Measurements from ENCODE around the gene LMTK2. TPM values are rescaled to one million over a fixed set of nuclear protein-coding genes. Genes with fewer than 3 reads are reported as not detected.

Gene LMTK2
- total RNA-seq: 10 to 100 TPM; 15.4 to 26.8 (median 23.4) TPM
- total RNA-seq (2013): 13.9 TPM
- 50.6 to 90.1 (median 67.6) reads per million in 29 experiments for total RNA-seq

DNA sequence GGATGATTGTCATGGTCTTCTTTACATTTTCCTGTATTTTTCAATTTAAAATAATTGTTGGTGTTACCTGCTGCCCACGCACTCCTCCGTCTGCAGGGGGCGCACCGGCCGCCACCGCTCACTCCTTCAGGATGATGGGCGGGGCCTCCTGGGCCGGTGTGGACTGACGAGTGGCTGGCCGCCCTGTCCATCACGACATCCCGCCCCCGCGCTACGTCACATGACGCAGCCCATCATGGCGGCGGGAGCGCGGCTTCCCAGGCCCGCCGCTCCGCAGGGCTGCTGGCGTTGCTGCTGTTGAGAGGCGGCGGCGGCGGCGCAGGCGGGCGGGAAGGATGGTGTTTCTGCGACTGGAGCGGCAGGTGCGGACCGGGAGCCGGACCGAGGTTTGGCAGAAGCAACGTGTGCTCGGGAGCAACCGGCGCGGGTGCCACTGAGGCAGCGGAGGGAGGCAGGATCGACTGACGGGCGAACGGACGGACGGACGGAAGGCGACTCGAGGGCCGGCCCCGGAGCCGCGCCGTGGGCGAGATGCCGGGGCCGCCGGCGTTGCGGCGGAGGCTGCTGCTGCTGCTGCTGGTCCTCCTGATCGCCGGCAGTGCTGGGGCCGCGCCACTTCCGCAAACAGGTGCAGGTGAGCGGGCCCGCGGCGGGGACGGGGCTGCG, at the start of gene LMTK2:
TSS of gene LMTK2 (plus strand) at position 216 of the 666 bp plus-strand sequence. CDS start at position 532, 316 bp downstream.
- Histone ChIP-seq H3K36me3 (ENCODE audit: control insufficient read depth in 2 of 2, extremely low read depth in 1 of 2, insufficient read depth in 1 of 2, low read length in 1 of 2) (no peaks in the 10 kb centered on the region), H3K4me3 (ENCODE audit: control insufficient read depth in 1 of 2, extremely low read depth in 1 of 2, low read length in 1 of 2) (peak within 1 kb of the TSS; percentile 75 to 77), H3K27me3 (replicated peaks in 1 of 2; ENCODE audit: control insufficient read depth in 2 of 2, extremely low read depth in 1 of 2, insufficient read depth in 2 of 2, low read length in 1 of 2) (peaks cover 0 to 15% of the 10 kb centered on the region in 2 experiments), H3K9me3 (no peaks in the 10 kb centered on the region), H3K4me1 (ENCODE audit: control insufficient read depth in 1 of 2, extremely low read depth in 1 of 2, insufficient read depth in 2 of 2, low read length in 2 of 2) (peaks cover 10 to 18% of the 10 kb centered on the region in 2 experiments), H3K27ac (ENCODE audit: low read length) (peak within 1 kb of the TSS; percentile 55)
- ATAC-seq (replicated peaks in 1 of 4) (peak; percentile 99 to 100 (median 100)), DNase-seq (peak; percentile 81 to 99 (median 94))
- H3K36me3 Mint-ChIP-seq: peaks cover 8% of the 10 kb centered on the region
- H3K27me3 Mint-ChIP-seq: peaks cover 4 to 17% of the 10 kb centered on the region in 2 donors
- ChIA-PET CTCF (interaction anchor here (0.7 to 2.5 kb wide), 13 partner anchors 14 to 1002 kb away, joined by 3 to 29 read pairs (median 4); no protein-coding TSS in a partner anchor), POLR2A (interaction anchor here (0.5 to 1.2 kb wide), 4 partner anchors 11 to 13 kb away, joined by 4 to 8 read pairs (median 4); no protein-coding TSS in a partner anchor)
- H3K4me3 Mint-ChIP-seq: peak within 1 kb of the TSS; percentile 94 to 97 (median 95)
- peak within 1 kb of the TSS; percentile 79 to 92 for H3K27ac Mint-ChIP-seq
- H3K4me1 Mint-ChIP-seq: peaks cover 48 to 51% (median 50%) of the 10 kb centered on the region in 3 donors
- under 1% methylated on average over 75 of the region's 75 CpGs for WGBS (ENCODE audit: insufficient coverage)
- peaks cover 3 to 7% (median 3%) of the 10 kb centered on the region in 3 donors for H3K9me3 Mint-ChIP-seq

DNA sequence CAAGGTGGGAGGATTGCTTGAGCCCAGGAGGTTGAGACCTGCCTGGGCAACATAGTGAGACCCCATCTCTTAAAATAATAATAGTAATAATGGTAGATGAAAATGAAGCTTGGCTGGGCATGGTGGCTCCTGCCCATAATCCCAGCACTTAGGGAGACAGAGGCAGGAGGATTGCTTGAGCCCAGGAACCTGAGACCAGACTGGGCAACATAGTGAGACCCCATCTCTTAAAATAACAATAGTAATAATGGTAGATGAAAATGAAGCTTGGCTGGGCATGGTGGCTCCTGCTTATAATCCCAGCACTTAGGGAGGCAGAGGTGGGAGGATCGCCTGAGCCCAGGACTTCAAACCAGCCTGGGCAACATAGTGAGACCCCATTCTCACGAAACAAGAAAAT, 49.5 kb upstream of the LMTK2 start:
- H3K4me3 ChIP-seq (ENCODE audit: control insufficient read depth in 1 of 2, extremely low read depth in 1 of 2, low read length in 1 of 2): no peak overlapping the region
- no peak overlapping the region for H3K4me3 Mint-ChIP-seq
- H3K27ac ChIP-seq (ENCODE audit: low read length): no peak overlapping the region
- H3K4me1 ChIP-seq (ENCODE audit: control insufficient read depth in 1 of 2, extremely low read depth in 1 of 2, insufficient read depth in 2 of 2, low read length in 2 of 2): no peaks in the 10 kb centered on the region
- peaks cover 9 to 24% of the 10 kb centered on the region in 2 donors for H3K27me3 Mint-ChIP-seq
- ATAC-seq (replicated peaks in 1 of 4) (no peak), DNase-seq (no peak)
- H3K27ac Mint-ChIP-seq: no peak overlapping the region
- H3K36me3 ChIP-seq (ENCODE audit: control insufficient read depth in 2 of 2, extremely low read depth in 1 of 2, insufficient read depth in 1 of 2, low read length in 1 of 2): no peaks in the 10 kb centered on the region
- no CpG with 5 or more reads among the region's 2 CpGs for WGBS (ENCODE audit: insufficient coverage)
- H3K4me1 Mint-ChIP-seq: no peaks in the 10 kb centered on the region
- ChIA-PET CTCF (no interaction called here), POLR2A (no interaction called here)
- no peaks in the 10 kb centered on the region for H3K9me3 Mint-ChIP-seq
- H3K9me3 ChIP-seq: no peaks in the 10 kb centered on the region
- peaks cover 0 to 20% of the 10 kb centered on the region in 2 experiments for H3K27me3 ChIP-seq (replicated peaks in 1 of 2; ENCODE audit: control insufficient read depth in 2 of 2, extremely low read depth in 1 of 2, insufficient read depth in 2 of 2, low read length in 1 of 2)
- no peaks in the 10 kb centered on the region for H3K36me3 Mint-ChIP-seq

DNA sequence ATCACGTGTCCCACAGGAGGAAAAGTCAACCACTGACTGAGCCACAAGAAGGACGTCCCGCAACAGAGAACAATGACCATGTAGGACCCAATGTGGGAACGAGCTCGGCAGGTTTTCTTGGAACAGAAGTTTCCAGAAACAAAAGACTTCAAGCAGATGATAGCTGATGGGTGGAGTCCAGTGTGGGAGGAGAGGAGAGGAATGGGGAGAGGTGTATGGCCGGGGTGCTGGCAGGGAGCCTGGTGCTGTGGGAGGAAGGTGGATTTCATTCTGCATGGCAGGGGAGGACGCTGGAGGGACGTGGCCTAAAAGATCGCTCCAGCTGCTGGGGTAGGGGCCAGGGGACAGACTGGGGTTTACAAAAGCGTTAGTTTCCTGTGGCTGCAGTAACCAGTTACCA, 48.5 kb upstream of the LMTK2 start:
- ChIA-PET POLR2A (no interaction called here), CTCF (no interaction called here)
- H3K9me3 Mint-ChIP-seq: peaks cover 0 to 2% (median 0%) of the 10 kb centered on the region in 3 donors
- H3K4me1 Mint-ChIP-seq: no peaks in the 10 kb centered on the region
- H3K27me3 ChIP-seq (replicated peaks in 1 of 2; ENCODE audit: control insufficient read depth in 2 of 2, extremely low read depth in 1 of 2, insufficient read depth in 2 of 2, low read length in 1 of 2): peaks cover 0 to 25% of the 10 kb centered on the region in 2 experiments
- no peaks in the 10 kb centered on the region for H3K4me1 ChIP-seq (ENCODE audit: control insufficient read depth in 1 of 2, extremely low read depth in 1 of 2, insufficient read depth in 2 of 2, low read length in 2 of 2)
- H3K36me3 ChIP-seq (ENCODE audit: control insufficient read depth in 2 of 2, extremely low read depth in 1 of 2, insufficient read depth in 1 of 2, low read length in 1 of 2): no peaks in the 10 kb centered on the region
- DNase-seq (no peak), ATAC-seq (replicated peaks in 1 of 4) (no peak)
- H3K27ac Mint-ChIP-seq: no peak overlapping the region
- peaks cover 10 to 24% of the 10 kb centered on the region in 2 donors for H3K27me3 Mint-ChIP-seq
- no peak overlapping the region for H3K4me3 ChIP-seq (ENCODE audit: control insufficient read depth in 1 of 2, extremely low read depth in 1 of 2, low read length in 1 of 2)
- H3K4me3 Mint-ChIP-seq: no peak overlapping the region
- H3K36me3 Mint-ChIP-seq: no peaks in the 10 kb centered on the region
- no peaks in the 10 kb centered on the region for H3K9me3 ChIP-seq
- no peak overlapping the region for H3K27ac ChIP-seq (ENCODE audit: low read length)
- WGBS (ENCODE audit: insufficient coverage): 68% methylated on average over 9 of the region's 10 CpGs

DNA sequence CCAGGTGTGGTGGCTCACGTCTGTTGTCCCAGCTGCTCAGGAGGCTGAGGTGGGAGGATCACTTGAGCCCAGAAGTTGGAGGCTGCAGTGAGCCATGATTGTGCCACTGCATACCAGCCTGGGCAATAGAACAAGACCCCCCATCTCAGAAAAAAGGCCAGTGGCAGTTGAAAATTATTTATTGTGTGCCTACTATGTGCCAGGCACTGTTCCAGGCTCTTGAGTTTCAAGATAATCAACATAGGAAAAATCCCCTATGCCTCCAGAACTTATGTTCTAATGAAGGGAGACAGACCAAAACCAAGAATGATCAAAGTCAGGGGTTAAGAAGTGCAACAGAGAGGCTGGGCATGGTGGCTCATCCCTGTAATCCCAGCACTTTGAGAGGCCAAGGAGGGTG, 42.4 kb upstream of the LMTK2 start:
- H3K4me3 ChIP-seq (ENCODE audit: control insufficient read depth in 1 of 2, extremely low read depth in 1 of 2, low read length in 1 of 2): no peak overlapping the region
- DNase-seq: no peak
- WGBS (ENCODE audit: insufficient coverage): 80% methylated on average over 1 of the region's 1 CpG
- H3K27me3 Mint-ChIP-seq: peaks cover 5 to 22% of the 10 kb centered on the region in 2 donors
- no peaks in the 10 kb centered on the region for H3K36me3 Mint-ChIP-seq
- CTCF ChIA-PET: no interaction called here
- no peaks in the 10 kb centered on the region for H3K4me1 ChIP-seq (ENCODE audit: control insufficient read depth in 1 of 2, extremely low read depth in 1 of 2, insufficient read depth in 2 of 2, low read length in 2 of 2)
- H3K27ac ChIP-seq (ENCODE audit: low read length): no peak overlapping the region
- H3K27me3 ChIP-seq (replicated peaks in 1 of 2; ENCODE audit: control insufficient read depth in 2 of 2, extremely low read depth in 1 of 2, insufficient read depth in 2 of 2, low read length in 1 of 2): peaks cover 0 to 24% of the 10 kb centered on the region in 2 experiments
- no peaks in the 10 kb centered on the region for H3K4me1 Mint-ChIP-seq
- no peak for ATAC-seq (replicated peaks in 1 of 4)
- H3K27ac Mint-ChIP-seq: no peak overlapping the region
- peaks cover 0 to 3% (median 0%) of the 10 kb centered on the region in 3 donors for H3K9me3 Mint-ChIP-seq
- H3K9me3 ChIP-seq: no peaks in the 10 kb centered on the region
- H3K4me3 Mint-ChIP-seq: no peak overlapping the region
- POLR2A ChIA-PET: no interaction called here
- no peaks in the 10 kb centered on the region for H3K36me3 ChIP-seq (ENCODE audit: control insufficient read depth in 2 of 2, extremely low read depth in 1 of 2, insufficient read depth in 1 of 2, low read length in 1 of 2)

DNA sequence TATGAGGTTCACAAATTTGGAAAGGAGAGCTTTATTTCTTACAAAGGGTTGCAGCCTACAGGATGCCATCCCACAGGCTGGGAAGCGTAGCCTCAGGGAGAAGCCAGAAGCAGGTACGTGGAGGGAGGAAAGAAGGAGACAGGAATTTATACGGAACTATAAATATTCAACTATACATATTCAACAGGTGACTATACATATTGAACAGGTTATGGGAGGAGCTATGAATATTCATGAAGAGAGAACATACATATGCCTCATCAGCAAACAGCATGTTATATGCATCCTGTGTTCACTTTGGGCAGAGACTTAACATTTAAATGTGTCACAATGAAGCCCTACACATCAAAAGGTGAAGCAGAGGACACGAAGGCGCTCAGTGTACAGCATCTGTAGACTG, 40.5 kb upstream of the LMTK2 start:
- Mint-ChIP-seq H3K4me3 (no peak overlapping the region), H3K27ac (no peak overlapping the region), H3K9me3 (peaks cover 0 to 3% (median 0%) of the 10 kb centered on the region in 3 donors), H3K36me3 (no peaks in the 10 kb centered on the region), H3K27me3 (peaks cover 8 to 22% of the 10 kb centered on the region in 2 donors), H3K4me1 (no peaks in the 10 kb centered on the region)
- 60% methylated on average over 2 of the region's 5 CpGs for WGBS (ENCODE audit: insufficient coverage)
- H3K27ac ChIP-seq (ENCODE audit: low read length): no peak overlapping the region
- H3K36me3 ChIP-seq (ENCODE audit: control insufficient read depth in 2 of 2, extremely low read depth in 1 of 2, insufficient read depth in 1 of 2, low read length in 1 of 2): no peaks in the 10 kb centered on the region
- no peak overlapping the region for H3K4me3 ChIP-seq (ENCODE audit: control insufficient read depth in 1 of 2, extremely low read depth in 1 of 2, low read length in 1 of 2)
- ChIA-PET POLR2A (no interaction called here), CTCF (interaction anchor here in 1 of 2 donors (0.6 kb wide), 1 partner anchor 339 kb away, joined by 6 read pairs; no protein-coding TSS in a partner anchor)
- DNase-seq (no peak), ATAC-seq (replicated peaks in 1 of 4) (no peak)
- H3K27me3 ChIP-seq (replicated peaks in 1 of 2; ENCODE audit: control insufficient read depth in 2 of 2, extremely low read depth in 1 of 2, insufficient read depth in 2 of 2, low read length in 1 of 2): peaks cover 0 to 24% of the 10 kb centered on the region in 2 experiments
- no peaks in the 10 kb centered on the region for H3K4me1 ChIP-seq (ENCODE audit: control insufficient read depth in 1 of 2, extremely low read depth in 1 of 2, insufficient read depth in 2 of 2, low read length in 2 of 2)
- no peaks in the 10 kb centered on the region for H3K9me3 ChIP-seq

DNA sequence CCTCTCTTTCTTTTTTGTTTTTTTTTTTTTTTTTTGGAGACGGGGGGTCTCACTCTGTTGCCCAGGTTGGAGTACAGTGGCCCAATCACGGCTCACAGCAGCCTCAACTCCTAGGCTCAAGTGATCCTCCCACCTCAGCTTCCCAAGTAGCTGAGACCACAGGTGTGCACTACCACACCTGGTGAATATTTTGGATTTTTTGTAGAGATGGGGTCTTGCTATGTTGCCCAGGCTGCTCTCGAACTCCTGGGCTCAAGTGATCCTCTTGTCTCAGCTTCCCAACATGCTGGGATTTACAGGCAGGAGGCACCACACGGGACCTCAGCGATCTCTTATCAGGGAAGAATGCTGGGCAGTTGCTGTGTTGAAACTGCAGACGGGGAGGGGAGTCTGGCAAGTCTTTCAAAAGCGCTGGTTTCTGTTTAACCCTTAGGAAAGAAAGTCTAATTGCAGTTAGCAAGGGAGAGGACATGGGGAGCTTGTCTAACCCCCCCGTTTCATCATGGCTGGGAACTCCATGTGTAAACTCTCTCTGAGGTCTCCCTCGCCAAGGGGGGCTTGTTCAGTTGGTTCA, 39.6 kb upstream of the LMTK2 start:
- Mint-ChIP-seq H3K9me3 (peaks cover 0 to 3% (median 0%) of the 10 kb centered on the region in 3 donors), H3K4me3 (no peak overlapping the region), H3K36me3 (no peaks in the 10 kb centered on the region), H3K27ac (no peak overlapping the region), H3K27me3 (peaks cover 8 to 22% of the 10 kb centered on the region in 2 donors), H3K4me1 (no peaks in the 10 kb centered on the region)
- ChIA-PET CTCF (no interaction called here), POLR2A (no interaction called here)
- 80% methylated on average over 5 of the region's 9 CpGs for WGBS (ENCODE audit: insufficient coverage)
- H3K27ac ChIP-seq (ENCODE audit: low read length): no peak overlapping the region
- no peaks in the 10 kb centered on the region for H3K4me1 ChIP-seq (ENCODE audit: control insufficient read depth in 1 of 2, extremely low read depth in 1 of 2, insufficient read depth in 2 of 2, low read length in 2 of 2)
- ATAC-seq (replicated peaks in 1 of 4): no peak
- H3K27me3 ChIP-seq (replicated peaks in 1 of 2; ENCODE audit: control insufficient read depth in 2 of 2, extremely low read depth in 1 of 2, insufficient read depth in 2 of 2, low read length in 1 of 2): peaks cover 0 to 24% of the 10 kb centered on the region in 2 experiments
- no peak overlapping the region for H3K4me3 ChIP-seq (ENCODE audit: control insufficient read depth in 1 of 2, extremely low read depth in 1 of 2, low read length in 1 of 2)
- no peaks in the 10 kb centered on the region for H3K9me3 ChIP-seq
- no peak for DNase-seq
- no peaks in the 10 kb centered on the region for H3K36me3 ChIP-seq (ENCODE audit: control insufficient read depth in 2 of 2, extremely low read depth in 1 of 2, insufficient read depth in 1 of 2, low read length in 1 of 2)

Data from T-cell (primary cell).